HG03439 (cell line): ENCODE data around the gene PRKAG2.
"Not testable (repeated sequence)": the region's sequence is repeated elsewhere in the genome, so short reads cannot be mapped to it uniquely, and the experiment has no call there.

Experiments used
- ATAC-seq: cut with Tn5 transposase; IDR thresholded peaks from one replicate; pipeline ENCODE4 v1.9.1; 2021; ENCODE audit warnings: mild to moderate bottlenecking, moderate library complexity; ENCODE audit not compliant: unreplicated experiment

The PRKAG2 gene

DNA sequence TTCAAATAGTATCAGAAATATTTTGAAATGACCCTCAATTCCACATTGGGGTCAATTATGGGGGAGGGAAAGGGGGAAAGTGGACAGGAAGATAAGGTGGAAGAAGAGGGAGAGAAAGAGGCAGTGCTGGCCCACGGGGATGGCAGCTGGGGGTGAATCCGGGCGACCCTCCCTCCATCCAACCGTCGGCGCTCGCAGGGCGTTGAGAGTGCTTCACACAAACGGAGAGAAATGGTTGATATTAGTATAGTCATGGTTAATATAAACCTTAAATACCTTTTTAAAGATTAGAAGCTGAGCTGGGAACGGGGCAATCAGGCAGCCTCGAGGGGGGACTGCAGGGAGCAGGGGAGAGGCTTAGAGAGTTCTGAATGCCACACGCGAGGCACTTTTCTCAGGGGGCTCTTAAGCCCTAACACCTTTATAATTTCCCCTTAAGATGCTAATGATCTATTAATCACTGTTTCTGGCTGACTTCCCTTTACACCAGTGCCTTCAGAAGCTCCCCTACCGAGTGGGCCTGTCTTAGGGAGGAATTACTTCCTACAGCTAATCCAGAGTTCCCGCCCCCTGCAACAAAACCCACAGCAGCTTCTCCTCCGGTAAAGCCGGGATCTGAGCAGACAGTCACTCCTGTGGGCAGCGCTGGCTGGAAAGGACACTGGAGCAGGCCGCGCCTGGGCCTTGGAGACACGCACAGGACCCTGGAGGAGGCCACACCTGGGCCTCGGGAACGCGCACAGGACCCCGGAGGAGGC lies 39.5 kb downstream of the PRKAG2 start:
- ATAC-seq: no peak

DNA sequence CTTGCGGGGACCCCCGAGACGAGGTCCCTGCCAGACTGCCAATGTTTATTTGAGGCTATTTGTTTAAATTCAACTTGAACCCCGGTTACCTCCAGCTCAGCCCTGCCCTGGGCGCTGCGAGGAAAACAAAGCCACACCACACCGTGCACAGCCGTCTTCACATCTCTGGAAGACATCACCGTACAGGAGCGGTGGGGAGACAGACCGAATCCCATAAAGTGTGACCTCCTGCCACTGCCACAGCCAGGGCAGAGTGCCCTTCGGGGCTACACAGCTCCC lies 40.0 kb downstream of the PRKAG2 start:
- ATAC-seq: no peak

DNA sequence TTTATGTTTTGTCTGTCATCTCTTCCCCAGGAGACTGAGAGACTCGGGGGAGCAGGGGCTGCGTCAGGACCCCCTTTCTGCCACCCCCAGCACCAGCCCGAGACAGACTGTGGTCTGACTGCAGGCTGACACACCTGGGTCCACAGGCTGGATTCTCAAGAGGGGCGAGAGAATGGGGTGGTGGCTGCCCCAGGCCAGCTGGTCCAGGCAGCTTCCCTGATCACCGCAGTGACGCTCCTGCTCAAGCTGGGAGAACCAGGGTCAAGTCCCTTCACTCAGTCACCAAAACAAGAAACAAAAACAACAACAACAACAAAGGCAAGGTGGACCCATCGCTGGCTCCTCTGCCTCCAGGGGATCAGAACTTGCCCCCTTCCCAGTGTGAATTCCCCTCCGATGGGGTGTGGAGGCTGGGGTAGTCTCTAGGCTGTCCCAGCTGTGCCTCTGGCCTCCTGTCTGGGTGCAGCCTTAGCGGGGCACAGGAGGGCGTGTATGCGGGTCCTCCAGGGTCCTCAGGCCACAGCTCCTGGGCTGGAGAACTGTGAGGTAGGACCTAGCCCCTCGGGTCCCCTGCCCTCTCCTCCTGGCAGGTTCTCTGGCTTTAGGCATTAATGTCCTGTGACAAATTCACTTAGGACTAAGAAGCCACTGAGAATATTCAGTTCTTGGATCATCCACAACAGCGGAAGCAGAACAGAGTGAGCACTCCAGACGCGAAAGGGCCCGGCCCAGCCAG lies 40.6 kb downstream of the PRKAG2 start:
- ATAC-seq: no peak

DNA sequence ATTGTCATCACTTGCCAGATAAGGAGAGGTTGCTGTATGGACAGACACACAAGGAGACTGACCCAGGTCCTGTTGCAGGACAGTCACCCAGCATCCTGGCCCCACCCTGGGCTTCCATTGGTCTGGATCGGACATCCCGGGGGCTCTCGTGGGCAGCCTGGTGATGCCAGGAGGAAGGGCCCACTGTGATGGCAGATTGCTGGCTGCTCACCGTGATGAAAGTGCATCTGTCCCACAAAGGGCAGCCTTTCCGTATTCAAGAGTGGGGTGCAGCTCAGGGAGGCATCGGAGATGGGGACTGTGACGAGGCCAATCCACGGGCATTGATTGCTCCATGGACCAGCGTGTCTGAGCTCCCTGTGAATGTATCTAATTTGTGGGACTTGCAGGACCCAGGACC lies 41.3 kb downstream of the PRKAG2 start:
- ATAC-seq: no peak

DNA sequence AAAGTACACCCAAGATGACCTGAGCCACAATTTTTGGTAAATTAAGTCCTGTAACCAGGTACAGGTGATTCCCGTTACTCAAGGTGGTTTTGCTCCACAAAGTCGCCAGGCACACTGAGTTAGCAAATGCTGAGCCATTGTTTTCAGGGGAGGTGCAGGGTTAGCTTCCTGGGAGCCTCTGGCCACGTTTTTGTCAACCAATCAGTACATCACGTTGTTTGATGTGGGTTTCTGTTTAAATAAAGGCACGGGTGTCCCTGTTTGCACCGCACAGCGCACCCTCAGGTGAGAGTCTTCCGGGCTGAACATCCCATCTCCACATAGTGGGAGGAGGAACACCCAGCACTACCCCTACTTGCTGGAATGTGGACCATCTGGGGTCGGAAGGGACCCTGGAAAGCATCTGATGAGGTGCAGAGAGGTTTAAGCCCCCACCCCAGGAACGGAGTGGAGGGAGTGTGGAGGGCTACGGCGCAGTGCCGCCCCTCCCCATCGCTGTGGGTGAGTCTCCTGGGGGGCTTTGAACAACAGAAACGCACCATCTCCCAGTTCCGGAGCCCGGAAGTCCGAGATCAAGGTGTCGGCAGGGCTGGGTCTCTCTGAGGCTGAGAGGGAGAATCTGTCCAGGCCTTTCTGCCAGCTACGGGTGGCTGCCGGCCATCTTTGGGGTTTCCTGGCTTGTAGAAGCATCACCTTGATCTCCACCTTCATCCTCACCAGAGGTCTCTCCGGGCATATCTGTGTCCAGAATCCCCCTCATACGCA lies 42.5 kb downstream of the PRKAG2 start:
- no peak for ATAC-seq

DNA sequence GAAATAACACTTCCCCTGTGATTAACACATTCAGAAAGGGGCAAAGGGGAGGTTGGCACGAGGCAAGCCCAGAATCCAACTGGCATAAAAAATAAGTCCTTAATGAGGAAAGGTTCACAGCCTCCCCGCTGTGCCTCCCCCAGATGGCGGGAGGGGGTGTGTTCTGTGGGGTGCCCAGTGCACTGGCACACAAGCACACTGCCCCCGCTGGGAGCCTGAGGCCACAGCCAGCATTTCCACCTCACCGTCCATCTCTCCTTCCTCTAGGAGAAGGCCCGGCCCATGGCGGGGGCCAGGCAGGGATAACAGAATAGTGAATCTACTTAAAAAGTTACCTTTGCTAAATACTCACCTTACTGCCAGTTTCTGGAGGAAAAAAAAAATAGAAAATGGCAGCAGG lies 43.2 kb downstream of the PRKAG2 start:
- no peak for ATAC-seq

DNA sequence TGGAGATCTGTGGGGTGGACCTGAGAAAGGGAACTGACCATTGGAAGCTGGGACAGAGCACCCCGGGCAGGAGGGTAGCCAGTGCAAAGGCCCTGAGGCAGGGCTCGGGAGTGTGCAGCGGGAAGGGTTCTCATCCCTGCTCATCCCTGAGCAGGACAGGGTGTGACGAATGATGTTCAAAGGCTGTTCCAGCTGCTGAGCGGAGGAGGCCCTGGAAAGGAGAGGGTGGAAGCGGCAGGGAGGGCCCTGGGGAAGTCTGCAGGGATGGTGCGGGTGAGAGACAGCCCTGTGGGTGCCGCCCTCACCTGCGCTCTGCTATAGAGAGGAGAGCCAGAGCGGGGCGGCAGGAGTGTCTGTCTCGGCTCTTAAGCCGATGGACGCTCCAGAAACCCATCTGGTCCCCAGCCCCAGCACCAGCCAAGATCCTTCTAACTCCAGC lies 43.7 kb downstream of the PRKAG2 start:
- ATAC-seq: no peak

DNA sequence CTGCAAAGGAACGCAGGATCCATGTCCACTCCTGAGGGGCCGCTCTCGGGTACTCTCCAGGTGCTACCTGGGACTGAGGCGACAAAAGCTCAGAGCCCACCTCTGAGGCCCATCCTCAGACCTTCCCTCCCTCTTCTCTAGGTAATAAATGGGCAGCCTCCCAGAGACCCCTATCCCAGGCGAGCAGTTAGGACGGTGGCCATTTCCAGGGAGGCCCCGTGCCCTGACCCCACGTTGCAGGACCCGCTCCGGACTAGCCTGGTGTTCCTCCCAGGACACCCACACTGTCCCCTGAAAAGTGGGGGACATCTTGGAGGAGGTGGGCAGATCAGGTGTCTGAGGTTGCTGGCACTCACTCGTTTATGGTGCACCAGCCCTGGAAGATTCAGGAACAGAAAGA lies 44.3 kb downstream of the PRKAG2 start:
- no peak for ATAC-seq

DNA sequence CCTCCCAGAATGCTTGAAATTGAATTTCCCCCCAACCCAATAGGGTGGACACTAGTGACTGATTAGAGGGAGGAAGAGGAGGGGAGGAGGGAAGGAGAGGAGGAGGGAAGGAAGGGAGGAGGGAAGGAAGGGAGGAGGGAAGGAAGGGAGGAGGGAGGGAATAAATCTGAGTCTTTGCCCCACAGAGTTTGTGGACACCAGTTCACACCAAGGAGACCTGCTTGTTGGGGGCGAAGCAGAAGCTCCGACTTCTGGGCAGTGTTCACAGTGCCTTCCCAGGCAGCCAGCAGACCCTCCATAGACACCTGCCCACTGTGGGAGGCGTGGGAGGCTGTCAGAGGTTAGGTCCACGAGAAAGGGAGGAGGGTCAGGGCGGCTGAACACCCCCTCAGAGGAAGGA lies 44.8 kb downstream of the PRKAG2 start:
- ATAC-seq: no peak

DNA sequence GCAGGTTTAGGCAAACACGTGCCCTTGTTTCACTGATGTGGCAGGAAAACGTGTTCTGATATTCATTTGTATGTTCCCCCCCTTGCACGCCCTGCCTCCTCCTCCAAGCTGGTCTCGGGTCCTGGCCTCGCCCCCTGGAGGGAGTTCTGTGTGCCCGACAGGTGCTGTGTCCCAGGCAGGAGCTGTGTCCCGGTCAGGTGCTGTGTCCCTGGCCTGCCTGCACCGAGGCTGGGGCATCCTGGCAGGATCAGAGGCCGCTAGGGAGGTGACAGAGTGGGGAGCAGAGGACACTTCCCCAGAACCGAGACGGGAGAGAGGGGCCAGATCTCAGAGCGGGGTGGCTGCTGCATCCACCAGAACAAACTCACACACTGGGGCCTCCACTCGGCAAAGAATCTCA lies 45.3 kb downstream of the PRKAG2 start:
- ATAC-seq: no peak

DNA sequence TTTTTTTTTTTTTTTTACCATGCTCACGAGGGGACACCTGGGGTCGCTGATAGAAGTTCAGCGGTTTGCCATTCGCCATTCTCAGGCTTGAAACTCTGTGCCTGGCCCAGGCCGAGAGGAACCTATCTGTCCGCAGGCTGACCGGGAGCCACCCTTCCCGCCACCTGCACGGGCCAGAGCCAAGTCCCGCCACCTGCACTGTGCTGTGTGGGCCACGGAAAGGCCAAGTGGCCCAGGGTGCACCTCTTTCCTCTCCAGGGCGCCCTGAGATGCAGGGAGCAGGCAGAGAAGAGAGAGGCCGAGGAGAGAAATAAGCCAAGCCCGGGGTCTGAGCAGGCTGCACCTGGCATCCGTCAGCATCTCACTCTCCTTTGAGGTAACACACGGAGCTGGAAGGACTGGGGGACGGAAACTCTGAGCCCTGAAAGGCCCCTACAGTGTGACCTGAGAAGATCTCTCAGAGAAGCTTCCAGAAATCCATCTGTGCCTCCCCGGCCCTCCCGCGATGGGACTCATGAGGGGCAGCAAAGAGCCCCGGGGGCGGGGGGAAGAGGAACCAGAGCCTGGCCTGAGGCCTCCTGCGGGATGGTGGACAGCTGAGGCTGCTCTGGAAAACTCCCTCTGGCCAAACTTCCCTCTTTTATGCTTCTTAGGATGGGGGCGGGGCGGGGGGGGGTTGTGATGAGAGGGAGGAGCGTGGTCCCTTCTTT lies 46.6 kb downstream of the PRKAG2 start:
- ATAC-seq: no peak

DNA sequence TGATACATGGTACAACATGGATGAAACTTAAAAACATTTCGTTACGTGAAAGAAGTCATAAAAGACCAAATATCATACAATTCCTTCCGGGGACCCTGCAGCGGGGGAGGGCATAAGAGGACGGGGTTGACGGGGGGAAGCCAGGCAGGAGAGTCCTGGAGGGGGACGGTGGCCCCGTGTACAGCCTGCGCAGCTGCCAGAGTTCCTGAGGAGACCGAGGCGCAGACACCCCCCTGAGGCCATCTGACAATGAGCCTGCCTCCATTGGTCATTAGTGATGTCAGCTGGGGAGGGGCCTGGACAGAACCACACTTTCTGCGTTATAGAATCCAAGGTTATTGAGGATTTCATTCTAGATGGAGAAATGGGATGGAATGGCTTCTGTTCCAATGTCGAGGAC lies 47.2 kb downstream of the PRKAG2 start:
- ATAC-seq: no peak

DNA sequence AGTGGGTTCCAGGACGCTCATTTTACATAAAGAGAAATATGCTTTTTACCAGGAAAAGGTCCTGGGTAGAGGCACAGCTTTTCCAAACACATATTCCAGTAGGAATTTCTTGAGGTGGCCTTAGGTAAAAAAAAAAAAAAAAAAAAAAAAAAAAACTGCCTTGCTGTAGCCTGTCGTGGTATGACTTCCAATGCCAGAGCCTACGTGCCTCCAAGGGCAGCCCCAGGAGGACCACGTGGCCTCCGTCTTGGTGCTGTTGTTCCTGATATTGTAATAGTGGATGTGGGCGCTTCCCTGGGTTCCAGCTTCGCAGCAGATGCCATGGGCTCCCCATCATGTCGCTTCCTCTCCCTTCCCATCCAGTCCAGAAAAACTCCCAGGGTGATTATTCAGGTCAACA lies 49.3 kb downstream of the PRKAG2 start:
- no peak for ATAC-seq

DNA sequence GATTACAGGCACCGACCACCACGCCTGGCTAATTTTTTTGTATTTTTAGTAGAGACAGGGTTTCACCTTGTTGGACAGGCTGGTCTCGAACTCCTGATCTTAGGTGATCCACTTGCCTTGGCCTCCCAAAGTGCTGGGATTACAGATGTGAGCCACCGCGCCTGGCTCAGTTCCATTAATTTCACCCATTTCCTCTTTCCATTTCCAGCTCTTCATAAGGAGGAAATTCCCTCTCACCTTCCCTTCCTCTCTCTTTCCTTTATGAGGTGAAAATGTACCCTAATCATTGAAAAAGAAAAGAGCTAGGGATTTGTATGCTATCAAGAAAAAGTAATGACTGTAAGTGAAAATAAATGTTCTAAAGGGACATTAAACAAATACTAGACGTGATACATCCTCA lies 50.6 kb downstream of the PRKAG2 start:
- not testable (repeated sequence) for ATAC-seq

DNA sequence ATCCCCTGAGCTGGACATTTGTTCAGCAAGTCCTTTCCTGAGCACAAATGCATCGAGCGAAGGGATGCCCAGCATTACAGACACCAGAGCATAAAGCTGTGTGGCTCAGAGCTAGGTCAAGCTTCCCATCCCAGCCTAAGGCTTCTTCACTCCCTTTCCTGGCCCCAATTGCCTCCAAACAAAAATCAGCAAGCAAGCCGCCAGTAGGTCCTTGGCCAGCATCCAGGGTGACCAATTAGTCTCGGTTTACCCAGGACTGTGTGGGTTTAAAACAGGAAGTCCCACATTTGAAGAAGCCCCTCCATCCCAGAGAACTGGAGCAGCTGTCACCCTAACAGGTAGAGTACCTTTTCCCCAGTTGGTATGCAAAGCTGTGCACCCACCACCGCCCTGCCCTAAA lies 51.2 kb downstream of the PRKAG2 start:
- ATAC-seq: no peak

DNA sequence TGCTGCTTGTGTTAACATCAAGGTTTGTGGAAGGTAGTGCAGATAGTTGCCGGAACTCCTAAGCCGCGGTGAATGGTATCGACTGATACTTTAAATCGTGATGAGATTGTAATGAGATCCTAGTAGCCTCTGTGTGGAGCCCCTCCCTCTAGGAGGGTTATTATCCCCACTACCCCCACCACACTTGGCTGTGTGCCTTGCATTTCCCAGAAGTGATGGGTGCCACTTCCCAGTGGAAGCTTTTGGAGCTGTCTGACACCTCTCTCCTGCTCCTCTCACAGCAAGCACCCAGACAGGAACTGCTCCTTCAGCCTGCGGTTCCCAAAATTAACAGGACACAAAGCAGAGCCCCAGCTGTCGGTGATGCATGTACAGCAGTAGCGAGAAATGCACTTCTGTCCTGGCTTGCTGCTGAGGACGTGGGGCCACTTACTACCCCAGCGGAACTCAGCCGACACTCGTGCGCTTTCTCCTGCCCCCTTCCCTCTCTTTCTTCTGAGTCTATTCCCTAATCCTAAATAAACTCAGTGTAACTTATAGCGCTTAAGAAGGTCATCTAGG lies 52.5 kb downstream of the PRKAG2 start:
- no peak for ATAC-seq

DNA sequence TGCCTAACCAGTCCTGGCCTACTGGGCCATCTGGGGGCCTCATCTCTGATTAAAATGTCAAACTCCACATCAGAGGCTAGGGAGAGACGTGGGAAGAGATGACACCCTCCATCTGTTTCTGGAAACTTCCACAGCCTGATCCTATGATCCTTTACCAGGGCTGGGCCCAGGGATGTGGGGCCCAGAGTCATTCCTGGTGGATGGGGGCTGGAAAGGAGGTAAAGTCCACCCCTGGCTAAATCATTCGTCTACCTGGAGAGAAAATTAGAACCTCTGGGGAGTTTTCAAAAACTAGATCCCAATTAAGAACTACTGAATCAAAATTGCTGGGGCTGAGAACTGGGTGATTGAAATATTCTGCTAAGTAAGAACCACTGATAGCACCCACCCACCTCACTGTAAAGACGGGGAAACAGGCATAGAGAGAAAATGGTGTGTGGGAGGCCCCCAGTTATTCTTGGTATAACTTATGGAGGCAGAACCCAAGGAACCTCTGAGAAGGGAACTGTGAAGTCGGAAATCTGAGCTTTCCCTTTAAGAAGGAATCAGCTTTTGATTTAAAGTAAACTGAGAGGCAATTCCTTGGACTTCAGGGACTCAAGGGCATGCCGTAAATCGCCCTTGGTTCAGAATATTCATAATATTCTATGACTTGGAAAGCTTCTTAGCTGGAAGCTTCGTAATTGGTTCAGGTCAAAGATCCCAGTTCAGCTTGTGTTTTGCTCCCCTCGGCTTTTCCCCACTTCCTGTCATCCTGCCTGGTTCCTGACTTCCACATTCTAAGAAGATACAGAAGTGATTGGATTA lies 53.1 kb downstream of the PRKAG2 start:
- ATAC-seq: no peak

DNA sequence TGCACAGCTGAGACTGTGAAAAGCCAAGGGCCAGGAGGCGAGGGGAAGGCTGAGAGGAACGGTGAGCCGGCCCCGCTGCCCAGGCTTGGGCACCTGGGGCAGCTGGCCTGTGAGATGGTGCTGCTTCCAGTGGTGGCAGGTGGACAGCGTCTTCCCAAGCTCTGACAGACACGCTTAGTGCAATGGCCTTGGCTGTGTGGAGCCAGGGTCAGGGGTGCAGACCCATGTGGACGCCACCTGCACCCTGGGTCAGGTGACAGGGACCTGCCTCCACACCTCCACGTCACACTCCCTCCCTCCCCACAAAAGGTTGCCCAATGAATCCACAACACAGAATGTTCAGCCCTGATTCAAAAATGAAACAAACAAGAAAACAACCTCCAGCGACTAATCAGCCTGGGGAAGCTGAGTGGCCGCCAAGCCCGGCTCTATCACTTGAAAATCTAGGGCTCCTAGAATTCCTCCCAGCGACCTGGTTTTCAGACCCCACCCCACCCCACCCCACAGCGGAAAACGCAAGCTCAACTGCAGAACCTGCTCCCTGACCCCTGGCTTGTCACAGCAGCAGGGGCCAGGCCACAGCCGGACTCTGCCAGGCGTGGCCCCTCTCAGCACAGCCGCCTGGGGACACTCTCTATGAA lies 54.3 kb downstream of the PRKAG2 start:
- no peak for ATAC-seq

DNA sequence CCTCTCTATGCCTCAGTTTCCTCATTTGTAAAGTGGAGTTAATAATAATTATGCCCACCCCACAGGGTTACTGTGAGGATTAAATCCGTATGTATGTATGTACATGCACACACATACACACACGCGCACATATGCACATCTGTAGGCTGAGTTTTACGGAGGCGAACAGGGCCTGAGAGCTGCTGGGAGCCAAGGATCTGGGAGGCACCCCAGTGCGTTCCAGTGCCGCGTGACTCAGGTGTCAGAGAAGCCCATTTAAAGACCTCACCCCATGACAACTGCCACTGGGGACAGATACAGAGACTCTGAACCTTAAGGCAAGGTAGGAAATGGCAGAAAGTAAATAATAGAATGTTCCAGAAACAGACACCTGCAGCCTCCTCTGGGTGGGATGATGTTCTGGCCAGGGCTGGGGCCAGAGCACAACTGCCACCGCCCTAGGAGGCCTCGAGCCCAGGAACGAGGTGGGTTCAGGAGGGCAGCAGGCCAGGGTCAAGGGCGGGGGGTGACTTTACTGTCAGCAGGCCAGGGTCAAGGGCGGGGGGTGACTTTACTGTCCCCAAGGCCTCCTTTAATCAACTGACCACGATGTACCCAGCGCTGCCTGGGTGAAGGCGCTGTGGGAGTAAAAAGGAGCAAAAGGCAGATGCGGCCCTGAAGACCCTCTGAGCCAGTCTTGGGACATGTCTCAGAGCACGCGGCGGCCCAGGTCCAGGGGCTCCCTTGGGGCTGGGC lies 54.9 kb downstream of the PRKAG2 start:
- ATAC-seq: no peak
